Activated T-helper 1 cell treated with anti-CD3 and anti-CD28 coated beads, Interleukin-2, amount 50 U/mL, for 16 hours (primary cell): ENCODE measurements around the gene TMEM203.
"Not testable (repeated sequence)": the region's sequence is repeated elsewhere in the genome, so short reads cannot be mapped to it uniquely, and the experiment has no call there.

Experiments
- DNase-seq, 2 donors: peaks; one replicate each; pipeline ENCODE4 v3.0.0-alpha.2; 2020; ENCODE audit warnings: low read depth in 1 of 2, low spot score in 1 of 2

TMEM203 gene, protein sequence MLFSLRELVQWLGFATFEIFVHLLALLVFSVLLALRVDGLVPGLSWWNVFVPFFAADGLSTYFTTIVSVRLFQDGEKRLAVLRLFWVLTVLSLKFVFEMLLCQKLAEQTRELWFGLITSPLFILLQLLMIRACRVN

DNA sequence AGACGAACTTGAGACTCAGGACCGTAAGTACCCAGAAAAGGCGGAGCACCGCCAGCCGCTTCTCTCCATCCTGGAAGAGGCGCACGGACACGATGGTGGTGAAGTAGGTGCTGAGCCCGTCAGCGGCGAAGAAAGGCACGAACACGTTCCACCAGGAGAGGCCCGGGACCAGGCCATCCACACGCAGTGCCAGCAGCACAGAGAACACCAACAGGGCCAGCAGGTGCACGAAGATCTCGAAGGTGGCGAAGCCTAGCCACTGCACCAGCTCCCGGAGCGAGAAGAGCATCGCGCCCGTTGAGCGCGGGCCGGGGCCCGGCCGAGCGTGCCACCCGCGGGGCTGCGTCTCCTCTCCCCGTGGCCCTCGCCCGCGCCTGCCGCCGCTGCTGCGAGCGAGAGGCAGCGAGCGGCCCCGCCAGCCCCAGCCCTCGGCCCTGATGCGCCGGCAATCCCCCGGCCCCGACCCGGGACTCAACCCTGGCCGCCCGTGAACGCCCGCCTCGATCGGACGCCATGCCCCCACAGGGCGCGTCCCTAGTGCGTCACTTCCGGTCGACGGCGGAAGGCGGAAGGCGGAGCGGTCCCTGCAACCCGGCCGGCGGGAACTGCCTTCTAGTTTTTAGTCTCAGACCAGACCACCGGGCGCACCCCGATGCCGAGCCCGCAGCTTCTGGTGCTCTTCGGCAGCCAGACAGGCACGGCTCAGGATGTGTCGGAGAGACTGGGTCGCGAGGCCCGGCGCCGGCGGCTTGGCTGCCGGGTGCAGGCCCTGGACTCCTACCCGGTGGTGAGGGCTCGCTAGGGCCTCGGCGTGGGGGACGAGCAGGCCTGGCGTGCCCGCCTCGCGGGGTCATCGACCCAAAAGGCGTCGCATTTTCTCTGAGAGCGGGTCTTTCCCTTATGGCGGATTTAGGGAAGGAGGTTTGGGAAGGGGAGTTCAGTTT is at the start of gene TMEM203, which contains the start of gene NDOR1:
TSS of gene TMEM203 (minus strand) at position 523 of the 944 bp plus-strand sequence. CDS start at position 289, 234 bp downstream.
TSS of gene NDOR1 (plus strand) at position 575 of the 944 bp plus-strand sequence. CDS start at position 653, 78 bp downstream.
- DNase-seq, result peak; percentile 89 to 91

DNA sequence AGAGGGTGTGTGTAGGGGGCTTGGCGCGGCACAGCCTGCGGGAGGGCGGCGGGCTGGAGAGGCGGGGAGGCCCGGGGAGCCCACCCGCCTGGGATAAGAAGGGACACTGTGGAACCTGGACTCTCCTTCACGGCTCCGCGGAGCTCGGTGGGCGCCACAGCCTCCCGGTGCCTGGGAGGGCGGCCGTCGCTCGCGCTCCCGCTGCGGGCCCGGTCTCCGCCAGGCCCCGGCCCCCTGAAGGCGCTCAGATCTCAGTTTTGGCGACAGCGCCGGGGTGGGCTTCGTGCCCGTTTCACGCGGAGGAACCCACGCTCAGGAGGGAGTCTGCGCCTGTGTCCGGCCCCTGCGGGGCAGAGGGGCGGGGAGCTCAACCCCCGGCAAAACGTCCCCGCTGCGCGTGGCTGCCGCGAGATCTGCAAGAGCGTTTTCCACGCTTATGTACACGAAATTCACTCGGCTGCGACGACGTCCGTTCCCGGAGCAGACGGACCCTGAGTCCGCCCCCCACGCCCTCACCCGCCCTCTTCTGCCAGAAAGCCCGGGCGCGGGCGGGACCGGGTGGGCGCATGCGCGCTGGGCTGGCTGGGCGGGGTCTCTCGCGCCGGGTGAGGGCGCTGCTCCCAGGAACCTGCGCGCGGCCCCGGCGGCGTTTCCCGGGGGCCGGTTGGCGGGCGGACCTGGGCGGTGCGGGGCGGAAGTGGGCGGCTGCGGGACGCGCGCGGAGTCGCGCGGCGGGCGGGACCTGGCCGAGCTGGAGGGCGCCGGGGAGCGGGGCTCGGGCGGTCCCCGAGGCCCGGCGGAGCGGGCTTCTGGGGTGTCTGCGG is 49.4 kb upstream of the TMEM203 start, which contains the start of gene NELFB:
TSS of gene NELFB (plus strand) at position 704 of the 824 bp plus-strand sequence.
- DNase-seq, result peak; percentile 93 to 96

DNA sequence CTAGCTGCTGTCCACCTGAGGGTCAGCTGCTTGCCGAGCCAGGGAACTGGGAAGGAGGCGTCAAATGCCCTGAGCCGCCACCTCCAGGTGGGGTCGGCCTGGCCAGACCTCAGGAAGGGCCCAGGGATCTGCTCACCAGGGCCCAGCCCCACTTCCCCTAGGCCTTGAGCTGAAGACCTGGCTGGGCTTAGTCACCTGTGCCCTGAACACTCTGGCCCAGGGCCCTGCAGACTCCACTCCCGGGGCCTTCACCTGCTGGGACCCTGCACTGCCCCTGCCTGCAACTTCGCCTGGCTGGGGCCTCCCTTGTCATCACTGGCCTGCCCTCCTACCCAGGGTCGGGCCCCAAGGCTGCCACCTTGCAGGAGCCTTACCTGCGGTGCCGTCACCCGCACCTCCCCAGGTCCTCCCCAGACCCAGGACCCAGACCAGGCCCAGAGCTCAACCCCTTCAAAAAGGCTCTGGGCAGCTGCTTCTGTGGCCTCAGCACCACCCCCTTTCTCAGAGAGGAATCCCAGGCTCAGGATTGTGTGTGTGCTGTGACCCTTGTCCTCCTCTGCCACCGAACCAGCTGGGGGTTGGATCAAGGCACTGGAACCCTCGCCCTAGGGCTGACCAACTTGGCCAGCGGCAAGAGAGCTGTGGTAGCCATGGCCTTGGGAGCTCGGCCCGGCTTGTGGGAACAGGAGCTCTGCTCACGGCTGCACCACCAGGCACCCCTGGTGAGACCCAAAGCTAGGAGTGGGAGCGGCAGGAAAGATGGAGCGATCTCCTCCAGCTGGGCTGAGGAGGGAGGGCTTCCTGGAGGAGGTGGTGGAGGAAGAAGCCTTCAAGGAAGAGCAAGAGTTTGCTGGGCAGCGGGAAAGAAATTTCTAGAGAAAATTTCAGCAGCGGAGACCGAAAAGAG is 48.5 kb upstream of the TMEM203 start:
- no peak for DNase-seq

DNA sequence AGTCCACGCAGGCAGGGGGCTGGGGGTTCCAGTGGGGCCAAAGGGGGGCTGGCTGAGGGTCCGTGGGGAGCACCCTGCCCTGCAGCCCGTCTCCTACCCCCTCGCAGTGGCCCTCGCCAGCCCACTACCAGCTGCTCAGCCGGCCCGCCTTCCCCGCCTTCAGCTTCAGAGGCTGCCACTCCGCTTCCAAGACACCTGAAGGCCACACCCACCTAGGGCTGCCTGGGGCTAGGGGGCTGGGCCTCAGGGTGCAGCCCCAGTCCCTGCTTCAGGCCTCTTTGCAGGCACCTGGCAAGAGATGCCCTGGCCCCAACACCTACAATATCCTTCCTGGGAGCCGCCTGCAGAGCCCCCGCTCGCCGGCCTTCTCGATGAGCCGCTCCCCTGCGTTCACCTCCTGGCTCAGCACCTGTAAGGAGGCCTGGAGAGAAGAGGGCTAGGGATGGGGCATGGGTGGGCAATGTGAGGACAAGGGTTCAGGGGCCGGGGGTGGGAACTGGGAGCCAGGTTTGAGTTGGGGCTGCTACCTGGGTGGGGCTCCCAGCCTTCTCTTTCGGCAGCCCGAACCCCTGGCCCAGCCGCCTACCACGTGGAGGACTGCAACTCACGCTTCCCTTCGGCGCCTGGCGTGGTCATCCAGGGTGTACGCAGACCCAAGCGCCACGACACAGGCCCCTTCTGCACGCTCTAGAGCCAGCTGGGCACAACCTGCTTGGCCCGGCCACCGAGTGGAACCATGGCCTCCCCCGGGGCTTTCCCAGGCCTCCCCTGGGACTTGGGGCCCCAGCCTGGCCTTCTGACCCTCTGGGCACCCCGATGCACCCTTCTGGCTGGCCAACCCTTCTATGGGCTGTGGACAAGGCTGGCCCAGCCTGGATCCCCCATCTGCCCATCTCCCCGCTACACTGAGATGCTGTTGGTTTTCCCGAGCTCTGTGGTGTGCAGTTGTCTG is 47.4 kb upstream of the TMEM203 start:
- DNase-seq, result no peak

DNA sequence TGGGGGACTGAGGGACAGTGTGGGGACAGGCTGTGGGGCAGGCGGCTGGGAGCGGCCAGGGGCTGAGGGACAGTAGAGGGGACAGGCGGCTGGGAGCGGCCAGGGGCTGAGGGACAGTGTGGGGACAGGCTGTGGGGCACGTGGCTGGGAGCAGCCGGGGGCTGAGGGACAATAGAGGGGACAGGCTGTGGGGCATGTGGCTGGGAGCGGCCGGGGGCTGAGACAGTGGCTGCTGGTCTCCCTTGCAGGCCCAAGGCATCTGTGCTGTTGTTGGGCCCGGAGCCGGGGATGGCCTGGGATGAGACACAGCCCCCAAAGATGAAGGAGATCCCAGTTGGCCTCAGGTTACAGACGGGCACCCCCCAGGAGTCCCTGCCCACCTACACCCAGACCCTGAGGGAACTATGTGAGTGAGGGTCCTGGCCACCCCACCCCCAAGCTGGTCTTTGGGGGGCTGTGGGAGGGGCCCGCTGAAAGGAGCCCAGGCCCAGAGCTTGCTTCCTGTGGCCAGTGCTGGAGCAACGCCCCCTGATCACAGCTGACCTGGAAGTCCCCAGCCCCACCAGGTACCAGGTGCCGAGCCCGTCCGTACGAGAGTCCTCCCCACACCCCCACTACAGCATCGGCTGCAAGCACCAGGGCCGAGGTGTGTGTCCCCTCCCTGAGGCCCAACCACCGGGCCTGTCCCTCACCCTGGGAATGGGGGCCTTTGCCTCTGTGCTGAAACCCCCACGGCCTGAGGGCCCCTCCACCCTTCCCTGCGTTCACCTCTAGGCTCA is 46.2 kb upstream of the TMEM203 start:
- DNase-seq, result no peak

DNA sequence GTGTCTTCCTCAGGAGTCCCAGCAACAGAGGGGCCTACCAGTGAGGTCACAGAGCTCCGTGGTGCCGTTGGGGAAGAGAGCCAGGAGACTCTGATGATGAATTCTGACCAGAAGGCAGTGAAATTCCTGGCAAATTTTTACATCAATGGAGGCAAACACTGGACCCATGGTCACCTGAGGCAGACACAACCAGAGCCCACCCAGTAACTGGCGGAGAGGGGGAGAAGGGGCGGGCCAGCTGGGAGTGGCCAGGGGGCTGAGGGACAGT is 45.7 kb upstream of the TMEM203 start, which contains the start of gene STPG3:
TSS of gene STPG3 (plus strand) at position 93 of the 268 bp plus-strand sequence. CDS start at position 94, 1 bp downstream.
- DNase-seq, result no peak

DNA sequence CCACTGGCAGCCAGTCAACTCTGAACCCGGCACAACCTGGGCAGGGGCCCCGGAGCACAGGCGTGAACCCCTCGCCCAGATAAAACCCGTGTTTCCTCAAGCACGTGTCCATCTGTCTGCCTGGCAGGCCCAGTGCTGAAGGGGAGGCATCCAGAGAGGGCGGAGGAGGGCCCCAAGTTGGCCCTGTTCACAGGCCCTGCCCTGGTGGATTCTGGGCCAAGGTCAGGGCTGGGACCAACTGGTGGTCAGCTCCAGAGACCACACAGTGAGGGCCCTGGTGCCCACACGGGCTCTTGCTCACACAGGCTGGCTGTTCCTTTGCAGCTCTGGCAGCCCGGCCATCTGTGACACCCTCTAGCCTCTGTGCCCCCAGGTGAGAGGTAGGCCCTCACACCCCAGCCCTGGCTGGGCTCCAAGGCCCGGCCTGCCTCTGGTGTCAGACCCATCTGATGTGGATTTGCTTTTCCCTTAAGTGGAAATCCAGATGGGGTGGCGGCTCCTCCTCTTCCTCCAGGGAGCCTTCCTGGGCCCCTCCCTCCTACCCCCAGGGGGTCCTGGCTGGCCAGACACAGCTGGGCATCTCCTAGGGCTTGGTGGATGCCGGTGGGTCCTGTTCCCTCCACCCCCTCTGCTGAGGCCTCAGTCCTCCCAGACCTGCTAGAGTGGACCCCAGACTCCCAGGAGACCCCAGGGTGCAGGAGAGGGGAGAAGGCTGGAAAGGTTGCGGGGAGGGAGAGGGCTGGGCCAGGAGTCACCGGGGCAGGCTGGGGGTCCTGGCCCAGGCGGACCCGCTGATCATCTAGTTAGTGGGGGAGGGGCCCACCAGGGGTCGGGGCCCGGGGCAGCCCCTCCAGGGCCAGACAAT is 45.1 kb upstream of the TMEM203 start:
- no peak for DNase-seq

DNA sequence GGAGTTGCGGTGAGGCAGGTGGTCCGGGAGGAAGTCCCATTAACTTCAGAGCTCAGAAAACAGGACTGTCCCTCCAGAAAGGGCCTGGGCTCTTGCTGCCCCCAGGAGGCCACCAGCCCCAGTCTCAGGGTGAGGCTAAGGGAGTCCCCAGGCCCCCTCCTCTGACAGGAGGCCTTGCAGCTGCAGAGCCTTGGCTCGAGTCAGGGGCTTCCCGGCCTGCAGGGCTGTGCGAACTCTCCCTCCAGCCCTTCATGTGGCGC is 42.4 kb upstream of the TMEM203 start:
- DNase-seq, result no peak

DNA sequence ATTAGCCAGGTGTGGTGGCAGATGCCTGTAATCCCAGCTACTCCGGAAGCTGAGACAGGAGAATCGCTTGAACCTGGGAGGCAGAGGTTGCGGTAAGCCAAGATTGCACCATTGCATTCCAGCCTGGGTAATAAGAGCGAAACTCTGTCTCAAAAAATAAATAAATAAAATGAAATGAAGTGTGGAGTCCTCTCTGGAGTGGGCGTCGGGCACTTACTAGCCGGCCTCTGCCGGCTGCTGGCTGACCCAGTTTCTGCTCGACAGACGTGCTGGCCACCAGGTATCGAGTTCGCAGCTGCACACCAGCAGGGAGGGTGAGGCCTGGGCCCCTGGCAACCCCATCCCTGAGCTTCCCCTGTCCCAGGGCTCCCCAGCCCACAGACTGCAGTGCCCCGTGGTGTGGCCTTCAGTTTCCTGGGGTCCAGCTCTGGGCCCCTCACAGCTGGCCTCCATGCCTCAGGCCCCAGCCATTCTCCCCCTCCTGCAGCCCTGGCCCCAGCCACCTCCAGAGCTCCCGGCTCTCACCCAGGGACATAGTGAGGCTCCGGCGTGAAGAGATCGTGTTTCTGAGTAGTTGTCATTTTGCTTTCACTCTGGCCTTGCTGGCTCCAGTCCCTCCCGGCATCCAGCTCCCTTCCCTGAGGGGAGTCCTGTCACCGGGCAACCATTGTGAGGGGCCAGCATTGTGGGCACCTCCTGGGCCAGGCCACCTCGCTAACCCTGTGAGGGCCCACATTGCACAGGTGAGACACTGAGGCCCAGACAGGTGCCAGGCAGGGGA is 41.9 kb upstream of the TMEM203 start:
- no peak for DNase-seq

DNA sequence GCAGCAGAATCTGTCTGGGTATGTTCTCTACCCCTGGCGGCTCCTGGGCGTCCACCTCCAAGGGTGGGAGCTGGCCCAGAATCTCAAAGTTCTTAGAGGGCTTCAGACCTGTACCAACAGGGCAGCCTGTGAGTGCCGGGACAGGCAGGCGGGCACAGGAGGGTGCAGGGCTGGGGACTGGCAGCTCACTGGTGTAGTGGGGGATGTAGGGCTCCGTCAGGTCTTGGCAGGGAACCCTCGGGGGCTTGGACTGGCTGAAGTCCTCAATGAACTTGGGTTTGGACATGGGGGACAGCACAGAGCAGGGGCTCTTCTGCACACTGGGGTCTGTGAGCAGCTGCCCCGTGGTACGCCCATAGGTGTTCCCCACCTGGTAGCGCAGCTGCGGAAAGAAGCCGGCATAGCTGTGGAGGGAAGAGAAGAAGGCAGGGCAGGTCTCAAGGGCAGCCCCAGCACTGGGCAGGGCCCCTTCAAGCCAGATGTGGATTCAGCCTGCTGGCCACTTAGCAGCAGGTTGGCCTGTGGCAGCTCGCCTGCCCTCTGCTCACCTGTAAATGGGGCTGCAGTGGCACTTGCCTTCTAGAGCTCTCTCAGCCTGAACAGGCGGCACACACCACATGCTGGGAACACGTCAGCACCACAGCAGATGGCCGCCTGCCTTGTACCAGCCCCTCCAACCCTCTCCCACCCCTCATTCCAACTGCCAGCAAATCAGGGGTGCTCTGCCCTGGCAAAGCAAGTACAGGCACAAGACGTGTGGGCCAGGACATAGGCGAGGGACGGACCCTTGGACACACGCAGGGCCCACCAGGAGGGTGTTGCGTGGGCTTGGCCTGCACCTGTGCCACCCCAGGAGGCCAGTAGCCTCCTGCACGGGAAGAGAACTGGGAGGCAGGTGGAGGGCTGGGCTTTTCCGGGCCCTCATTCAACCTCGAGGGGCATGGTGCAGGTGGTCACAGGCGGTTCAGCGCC is 40.3 kb upstream of the TMEM203 start:
- DNase-seq, result no peak

DNA sequence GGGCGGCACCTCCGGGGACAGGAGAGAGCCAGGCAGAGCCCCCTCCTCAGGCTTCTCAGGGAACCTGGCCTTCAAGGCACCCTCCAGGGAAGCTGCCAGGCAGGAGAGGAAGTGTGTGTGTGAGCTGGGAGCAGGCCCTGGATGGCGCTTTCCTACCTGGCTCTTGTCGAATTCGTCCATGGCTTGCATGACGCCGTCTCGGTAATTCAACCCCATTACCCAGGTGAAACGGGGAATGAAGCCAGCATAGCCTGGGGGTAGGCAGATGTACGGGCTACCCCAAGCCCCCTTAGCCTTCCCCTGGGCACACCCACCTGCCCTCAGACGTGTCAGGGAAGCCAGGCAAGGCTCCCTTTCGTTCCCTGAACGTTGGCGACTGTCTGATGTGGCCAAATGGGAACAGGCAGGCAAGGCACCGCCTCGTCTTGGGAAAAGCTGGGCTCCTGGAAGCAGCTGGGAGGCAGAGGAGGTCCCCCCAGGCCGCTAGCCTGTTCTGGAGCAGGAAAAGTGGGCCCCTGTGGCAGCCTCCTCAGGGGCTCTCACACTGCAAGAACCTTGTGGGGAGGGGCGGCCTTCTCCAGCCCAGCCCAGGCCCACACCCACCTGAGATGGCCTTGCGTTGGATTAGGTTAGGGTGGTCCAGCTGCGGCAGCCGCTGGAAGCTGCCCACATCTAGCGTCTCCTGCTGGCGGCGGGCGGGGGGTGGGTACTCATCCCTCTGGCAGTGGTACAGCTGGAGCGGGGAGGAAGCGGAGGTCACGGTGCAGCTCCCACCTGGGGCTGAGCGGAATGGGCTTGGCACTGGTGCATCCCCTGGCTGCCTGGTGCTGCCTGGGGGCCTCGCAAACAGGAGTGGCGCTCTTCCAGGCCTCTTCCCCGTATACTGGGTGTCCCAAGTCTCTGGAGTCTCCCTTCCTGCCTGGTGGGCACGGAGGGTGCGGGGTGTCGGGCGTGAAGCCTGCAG is 39.3 kb upstream of the TMEM203 start:
- DNase-seq, result no peak

DNA sequence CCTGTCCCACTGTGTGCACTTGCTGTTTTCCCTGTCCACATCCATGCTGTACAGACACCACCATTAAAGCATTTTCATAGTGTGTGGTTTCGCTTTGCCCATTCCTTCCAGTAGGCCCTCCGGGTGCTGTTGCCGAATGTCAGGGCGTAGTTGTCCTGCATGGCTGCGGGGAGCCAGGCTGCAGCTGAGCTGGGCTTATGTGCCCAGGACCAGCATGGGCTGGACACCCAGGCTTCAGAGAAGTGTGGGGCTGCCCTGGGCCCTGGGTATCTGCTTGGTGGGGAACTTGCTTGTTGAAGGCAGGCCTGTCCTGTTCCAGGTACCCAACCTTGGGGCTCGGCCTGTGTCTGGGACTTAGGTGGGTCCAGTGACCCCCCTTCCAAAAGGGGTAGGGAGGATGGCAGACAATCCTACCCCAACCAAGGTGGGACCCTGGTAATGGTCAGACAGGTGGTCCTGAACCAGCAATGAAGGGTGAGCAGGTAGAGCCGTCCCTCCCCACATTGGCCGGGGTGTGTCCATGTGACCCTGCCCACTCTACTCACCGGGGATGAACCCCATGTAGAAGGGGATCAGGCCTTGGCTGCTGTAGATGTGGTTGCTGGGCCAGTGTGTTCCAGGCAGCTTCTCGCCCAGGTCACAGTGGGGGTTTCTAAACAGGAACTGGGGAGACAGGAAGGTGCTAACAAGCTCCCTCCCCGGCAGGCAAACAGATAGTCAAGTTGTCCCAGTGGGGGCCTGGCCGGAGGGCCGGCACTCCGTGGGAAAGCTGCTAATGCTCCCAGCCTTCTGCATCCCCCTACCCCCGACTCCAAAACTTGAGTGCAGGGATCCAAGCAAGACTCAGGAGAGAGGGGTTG is 38.4 kb upstream of the TMEM203 start:
- DNase-seq, result no peak

DNA sequence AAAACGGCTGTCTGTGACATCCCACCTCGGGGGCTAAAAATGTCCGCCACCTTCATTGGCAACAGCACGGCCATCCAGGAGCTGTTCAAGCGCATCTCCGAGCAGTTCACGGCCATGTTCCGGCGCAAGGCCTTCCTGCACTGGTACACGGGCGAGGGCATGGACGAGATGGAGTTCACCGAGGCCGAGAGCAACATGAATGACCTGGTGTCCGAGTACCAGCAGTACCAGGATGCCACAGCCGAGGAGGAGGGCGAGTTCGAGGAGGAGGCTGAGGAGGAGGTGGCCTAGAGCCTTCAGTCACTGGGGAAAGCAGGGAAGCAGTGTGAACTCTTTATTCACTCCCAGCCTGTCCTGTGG is 37.8 kb upstream of the TMEM203 start:
- DNase-seq, result not testable (repeated sequence)
